HCT116 (cell line): Measurements from ENCODE around the gene PLXDC1. TPM values are rescaled to one million over a fixed set of nuclear protein-coding genes. Genes with fewer than 3 reads are reported as not detected.

Experiments used
- ATAC-seq: fragments of 200-7000 bp; cut with Tn5 transposase; 2 replicates; pipeline ENCODE4 v1.9.1; 2020; ENCODE audit warnings: mild to moderate bottlenecking, moderate library complexity
- BruUV-seq: library from RNA; stranded (reverse); fragments of 400-500 nt; replicated peaks from 2 replicates; lab custom pipeline; 2021; lab: Mats Ljungman, UMichigan
- CTCF ChIA-PET: fragments of 300-600 bp; sonication (Branson Sonifier 250); formaldehyde crosslinking; loops from one replicate; lab custom pipeline; 2021; ENCODE audit warnings: antibody characterized with exemption; lab: Charles Lee
- POLR2A ChIA-PET: fragments of 300-600, 350-600 bp; sonication (Branson Sonifier 250); formaldehyde crosslinking; loops from one replicate; lab custom pipeline; 2021; ENCODE audit warnings: antibody characterized with exemption; lab: Charles Lee
- RAD21 ChIA-PET, 2 experiments: fragments of 300-600 bp; sonication (Branson Sonifier 250); formaldehyde crosslinking; loops; one replicate each; lab custom pipeline; 2023; ENCODE audit warnings: low total read pairs in 2 of 2; ENCODE audit not compliant: uncharacterized antibody in 2 of 2, unreplicated experiment in 2 of 2, low non-redundant PET in 1 of 2; lab: Charles Lee
- DNase-seq: peaks from one replicate; pipeline ENCODE4 v3.0.0-alpha.2; 2010; ENCODE audit warnings: low read depth, low spot score
- H2AFZ ChIP-seq: fragments of 200-600 bp; shearing (Covaris generic), sonication (generic); 2 replicates; pipeline ENCODE4 v1.6.1; 2017; ENCODE audit warnings: low read depth, mixed run types, mixed read lengths, antibody characterized with exemption, low read length; ENCODE audit not compliant: poor library complexity, severe bottlenecking
- H3K27ac ChIP-seq: 2 replicates; pipeline ENCODE4 v1.5.1; 2012; ENCODE audit warnings: low read depth, low read length
- H3K27me3 ChIP-seq: fragments of 200-600 bp; sonication (generic); 2 replicates; pipeline ENCODE4 v1.6.1; 2016; ENCODE audit warnings: mixed run types, low read length, mixed read lengths; ENCODE audit not compliant: insufficient read depth
- H3K36me3 ChIP-seq, 2 experiments: fragments of 200-500 bp in 1 of 2; fragments of 200-600 bp in 1 of 2; sonication (Bioruptor generic) in 1 of 2; sonication (generic) in 1 of 2; 2 replicates each; pipeline versions ENCODE4 v1.5.1 to v1.6.1; 2014 to 2016; ENCODE audit warnings: low read length in 2 of 2, inconsistent platforms in 1 of 2, mixed read lengths in 1 of 2, mixed run types in 1 of 2; ENCODE audit not compliant: insufficient read depth in 2 of 2, control insufficient read depth in 1 of 2
- H3K4me1 ChIP-seq, 2 experiments: fragments of 200-600 bp in 1 of 2; sonication (generic) in 1 of 2; 2 replicates each; pipeline versions ENCODE4 v1.5.1 to v1.6.1; 2012 to 2017; ENCODE audit warnings: low read length in 2 of 2, inconsistent platforms in 1 of 2, mild to moderate bottlenecking in 1 of 2, mixed read lengths in 1 of 2, mixed run types in 1 of 2, moderate library complexity in 1 of 2; ENCODE audit not compliant: insufficient read depth in 2 of 2, control insufficient read depth in 1 of 2
- H3K4me2 ChIP-seq: fragments of 200-600 bp; sonication (generic); 2 replicates; pipeline ENCODE4 v1.6.1; 2017; ENCODE audit warnings: mixed run types, low read length, mixed read lengths
- H3K4me3 ChIP-seq, 2 experiments: fragments of 200-600 bp in 1 of 2; sonication (generic) in 1 of 2; replicated peaks in 1 of 2; 2 replicates each; pipeline ENCODE4 v1.5.1; 2011 to 2016; ENCODE audit warnings: low read length in 2 of 2, control low read depth in 1 of 2, low read depth in 1 of 2, mild to moderate bottlenecking in 1 of 2, mixed read lengths in 1 of 2, mixed run types in 1 of 2
- H3K79me2 ChIP-seq: fragments of 200-600 bp; sonication (generic); 2 replicates; pipeline ENCODE4 v1.6.1; 2017; ENCODE audit warnings: mild to moderate bottlenecking, mixed run types, low read length, moderate library complexity, mixed read lengths; ENCODE audit not compliant: insufficient read depth
- H3K9ac ChIP-seq: fragments of 200-600 bp; sonication (generic); 2 replicates; pipeline ENCODE4 v1.6.1; 2016; ENCODE audit warnings: low read length, mixed read lengths
- H3K9me2 ChIP-seq: fragments of 200-600 bp; sonication (generic), shearing (Covaris generic); 2 replicates; pipeline ENCODE4 v1.6.1; 2017; ENCODE audit warnings: mixed run types, mild to moderate bottlenecking, moderate library complexity; ENCODE audit not compliant: insufficient read depth
- H3K9me3 ChIP-seq, 2 experiments: fragments of 200-500 bp in 1 of 2; fragments of 200-600 bp in 1 of 2; sonication (Bioruptor generic) in 1 of 2; sonication (generic) in 1 of 2; 2 replicates each; pipeline ENCODE4 v1.6.1; 2014 to 2017; ENCODE audit warnings: low read length in 2 of 2, mixed read lengths in 2 of 2, inconsistent platforms in 1 of 2, low read depth in 1 of 2, mild to moderate bottlenecking in 1 of 2, mixed run types in 1 of 2, moderate library complexity in 1 of 2; ENCODE audit not compliant: control insufficient read depth in 1 of 2, insufficient read depth in 1 of 2
- H4K20me1 ChIP-seq: fragments of 200-600 bp; sonication (generic), shearing (Covaris generic); 2 replicates; pipeline ENCODE4 v1.6.1; 2017; ENCODE audit warnings: mixed run types, mild to moderate bottlenecking, moderate library complexity; ENCODE audit not compliant: insufficient read depth
- ATF3 ChIP-seq: IDR thresholded peaks from 2 replicates; pipeline ENCODE4 v1.6.1; 2012
- CBX3 ChIP-seq: IDR thresholded peaks from 2 replicates; pipeline ENCODE4 v1.6.1; 2012; ENCODE audit warnings: low read depth
- CTCF ChIP-seq, 3 experiments: fragments of 200-600 bp in 1 of 3; sonication (generic) in 1 of 3; IDR thresholded peaks in 2 of 3; conservative IDR thresholded peaks in 1 of 3; 2 replicates each; pipeline ENCODE4 v1.5.1; 2012 to 2017; ENCODE audit warnings: low read depth in 2 of 3, low read length in 2 of 3, antibody characterized with exemption in 1 of 3, borderline replicate concordance in 1 of 3, control low read depth in 1 of 3, mild to moderate bottlenecking in 1 of 3, mixed read lengths in 1 of 3, mixed run types in 1 of 3, moderate library complexity in 1 of 3; ENCODE audit not compliant: insufficient read depth in 1 of 3
- EGR1 ChIP-seq: IDR thresholded peaks from 2 replicates; pipeline ENCODE4 v1.6.1; 2012; ENCODE audit warnings: low read depth
- ELF1 ChIP-seq: IDR thresholded peaks from 2 replicates; pipeline ENCODE4 v1.6.1; 2012; ENCODE audit warnings: low read depth, borderline replicate concordance
- FOSL1 ChIP-seq: IDR thresholded peaks from 2 replicates; pipeline ENCODE4 v1.6.1; 2012; ENCODE audit warnings: low read depth
- MAX ChIP-seq: IDR thresholded peaks from 2 replicates; pipeline ENCODE4 v1.6.1; 2012
- POLR2AphosphoS5 ChIP-seq: IDR thresholded peaks from 2 replicates; pipeline ENCODE4 v1.6.1; 2011; ENCODE audit warnings: mild to moderate bottlenecking, low read depth, low read length, moderate library complexity
- SIN3A ChIP-seq: IDR thresholded peaks from 2 replicates; pipeline ENCODE4 v1.6.1; 2012; ENCODE audit warnings: low read depth
- SRF ChIP-seq: IDR thresholded peaks from 2 replicates; pipeline ENCODE4 v1.6.1; 2012; ENCODE audit warnings: low read depth
- TCF7L2 ChIP-seq: IDR thresholded peaks from 2 replicates; pipeline ENCODE4 v1.7.0; 2011; ENCODE audit warnings: borderline replicate concordance, inconsistent platforms; ENCODE audit not compliant: insufficient read depth, insufficient read length; ENCODE audit errors: extremely low read depth
- ZFX ChIP-seq: fragments of 450-650 bp; IDR thresholded peaks from 2 replicates; pipeline ENCODE4 v1.6.1; 2017
- intact Hi-C: fragments of 100-400 bp; cut with micrococcal nuclease; formaldehyde crosslinking; loops from 2 replicates; pipeline ENCODE4 v1.10.0; 2022
- total RNA-seq: library from RNA; stranded (reverse); gene quantifications from one replicate; pipeline ENCODE4 v1.2.1, GENCODE V29; 2021; ENCODE audit not compliant: unreplicated experiment

PLXDC1 gene
- total RNA-seq, 1 experiment from 2014 or later, result 1.8 TPM

- no peaks in the 10 kb centered on the region for H3K79me2 ChIP-seq
- H3K9me2 ChIP-seq, result no peaks in the 10 kb centered on the region
- no peak overlapping the region for H3K27ac ChIP-seq
Observed at GRCh38 chr17:39104046-39104445, 47.4 kb downstream of the PLXDC1 start.

More at GRCh38 chr17:39104046-39104445, 47.4 kb downstream of the PLXDC1 start:
- H3K36me3 ChIP-seq, result no peaks in the 10 kb centered on the region
- ATAC-seq (no peak), DNase-seq (no peak)
- no TSS peak for BruUV-seq
- H2AFZ ChIP-seq, result no peak overlapping the region
- RAD21 ChIA-PET, result no interaction called here
- H3K4me2 ChIP-seq, result no peak overlapping the region
- H3K4me3 ChIP-seq, result no peak overlapping the region
- H3K9me3 ChIP-seq, result no peaks in the 10 kb centered on the region
- peaks cover 7% of the 10 kb centered on the region; the same call in 1 of the 2 replicates for H3K27me3 ChIP-seq
- no peaks in the 10 kb centered on the region for H3K4me1 ChIP-seq
- CTCF ChIA-PET, result no interaction called here
- H3K9ac ChIP-seq, result no peak overlapping the region
- TF ChIP-seq SRF (no peak), ZFX (no peak), TCF7L2 (no peak), POLR2AphosphoS5 (no peak), MAX (no peak), EGR1 (no peak), ATF3 (no peak), ELF1 (no peak), SIN3A (no peak), CBX3 (no peak), FOSL1 (no peak), CTCF (IDR thresholded peaks at IDR 0.05 in 2 of 3, conservative IDR thresholded peaks at IDR 0.05 in 1 of 3; ENCODE audit: borderline replicate concordance in 1 of 3, insufficient read depth in 1 of 3, low read depth in 2 of 3, low read length in 2 of 3) (no peak)
- POLR2A ChIA-PET, result no interaction called here
- H4K20me1 ChIP-seq, result no peaks in the 10 kb centered on the region
- intact Hi-C loops, result no loop called here
